HFFc6 (cell line): ENCODE results near the gene FHIT. TPM values are rescaled to one million over a fixed set of nuclear protein-coding genes. Genes with fewer than 3 reads are reported as not detected.

Experiments
- DNase-seq: peaks from one replicate; pipeline ENCODE4 v3.0.0-alpha.2; 2018
- H3K27ac Mint-ChIP-seq: 2 replicates; pipeline ENCODE4 v1.8.0; 2020; ENCODE audit warnings: mild to moderate bottlenecking, mixed read lengths
- H3K27me3 Mint-ChIP-seq: 2 replicates; pipeline ENCODE4 v1.8.0; 2021; ENCODE audit warnings: mild to moderate bottlenecking, moderate library complexity, mixed read lengths; ENCODE audit not compliant: insufficient read depth
- H3K36me3 Mint-ChIP-seq: 2 replicates; pipeline ENCODE4 v1.8.0; 2021; ENCODE audit warnings: low read depth, mixed read lengths
- H3K4me1 Mint-ChIP-seq: 2 replicates; pipeline ENCODE4 v1.8.0; 2020; ENCODE audit warnings: low read depth, mixed read lengths
- H3K4me3 Mint-ChIP-seq: 2 replicates; pipeline ENCODE4 v1.8.0; 2020; ENCODE audit warnings: mild to moderate bottlenecking, moderate library complexity, mixed read lengths
- H3K9me3 Mint-ChIP-seq: 2 replicates; pipeline ENCODE4 v1.8.0; 2020; ENCODE audit warnings: mild to moderate bottlenecking, mixed read lengths
- CTCF ChIP-seq: fragments of 200-600 bp; sonication (generic); IDR thresholded peaks from 2 replicates; pipeline ENCODE4 v1.5.0; 2021; ENCODE audit warnings: antibody characterized with exemption, mild to moderate bottlenecking
- total RNA-seq, 6 experiments: library from RNA; stranded (reverse); fragmentation: NEBNext Ultra II Directional; extraction: Animal tissue kit (Norgen Biotek cat#: 25700); gene quantifications; 2 replicates in 1 of 6; 3 replicates in 5 of 6; pipeline ENCODE4 v1.2.3, GENCODE V29; 2021

The FHIT gene
- total RNA-seq, 6 experiments from 2014 or later, result 0.33 to 0.38 TPM; not detected in 4

DNA sequence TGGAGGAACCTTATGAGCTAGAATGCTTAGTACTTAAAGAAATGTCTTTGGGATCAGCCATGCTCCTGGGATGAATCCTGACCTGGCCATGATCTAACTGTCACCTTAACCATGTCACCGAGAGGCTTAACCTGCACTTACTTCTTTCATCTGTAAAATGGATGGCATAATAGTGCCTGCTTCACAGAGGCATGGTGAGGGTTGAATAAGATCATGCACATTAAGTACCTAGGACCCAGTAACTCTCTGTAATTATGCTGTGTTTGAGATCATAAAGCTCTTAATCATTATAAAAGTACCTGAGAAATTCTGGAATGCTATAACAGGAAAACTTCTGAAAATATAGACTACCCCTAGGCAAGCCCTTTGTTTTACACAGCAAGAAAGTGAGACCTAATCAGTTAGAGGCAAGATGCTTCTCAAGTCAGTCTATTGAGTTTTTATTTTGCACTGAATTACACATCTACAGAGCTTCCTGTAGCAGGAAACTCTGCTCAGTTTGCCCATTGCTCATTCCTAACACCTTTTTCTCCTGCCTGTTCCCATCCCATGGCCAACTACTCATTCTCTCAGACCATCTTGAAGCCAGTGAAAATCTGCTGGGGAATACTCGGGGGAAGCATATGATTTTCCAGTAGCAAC, 1185.9 kb downstream of the FHIT start:
- Mint-ChIP-seq H3K4me1 (no peaks in the 10 kb centered on the region), H3K36me3 (no peaks in the 10 kb centered on the region), H3K27me3 (no peaks in the 10 kb centered on the region; the same call in 1 of the 2 replicates), H3K9me3 (peaks cover 22% of the 10 kb centered on the region), H3K27ac (no peak overlapping the region), H3K4me3 (no peak overlapping the region)
- DNase-seq, result no peak
- no peak for TF ChIP-seq CTCF

GRCh38 chr3:60064210-60065178, 1186.8 kb downstream of the FHIT start:
- Mint-ChIP-seq H3K27ac (no peak overlapping the region), H3K4me1 (no peaks in the 10 kb centered on the region), H3K9me3 (peaks cover 26% of the 10 kb centered on the region), H3K36me3 (no peaks in the 10 kb centered on the region), H3K4me3 (no peak overlapping the region), H3K27me3 (peaks cover under 1% of the 10 kb centered on the region; the same call in 1 of the 2 replicates)
- TF ChIP-seq CTCF, result no peak
- no peak for DNase-seq

- H3K9me3 Mint-ChIP-seq, result peaks cover 63% of the 10 kb centered on the region
- H3K27ac Mint-ChIP-seq, result no peak overlapping the region
- peaks cover 5% of the 10 kb centered on the region for H3K27me3 Mint-ChIP-seq
- DNase-seq, result no peak
- no peak for TF ChIP-seq CTCF
- H3K4me3 Mint-ChIP-seq, result no peak overlapping the region
- no peaks in the 10 kb centered on the region for H3K4me1 Mint-ChIP-seq
- H3K36me3 Mint-ChIP-seq, result peaks cover 8% of the 10 kb centered on the region; the same call in 1 of the 2 replicates
Measured at GRCh38 chr3:60056404-60056803, 1194.8 kb downstream of the FHIT start.

- H3K9me3 Mint-ChIP-seq, result peaks cover 59% of the 10 kb centered on the region
- H3K4me3 Mint-ChIP-seq, result no peak overlapping the region
- no peak for TF ChIP-seq CTCF
- H3K36me3 Mint-ChIP-seq, result peaks cover 8% of the 10 kb centered on the region; the same call in 1 of the 2 replicates
- no peak for DNase-seq
- no peak overlapping the region for H3K27ac Mint-ChIP-seq
- H3K27me3 Mint-ChIP-seq, result peaks cover 5% of the 10 kb centered on the region
- H3K4me1 Mint-ChIP-seq, result no peaks in the 10 kb centered on the region
Measured at GRCh38 chr3:60055765-60056164, 1195.5 kb downstream of the FHIT start.

DNA sequence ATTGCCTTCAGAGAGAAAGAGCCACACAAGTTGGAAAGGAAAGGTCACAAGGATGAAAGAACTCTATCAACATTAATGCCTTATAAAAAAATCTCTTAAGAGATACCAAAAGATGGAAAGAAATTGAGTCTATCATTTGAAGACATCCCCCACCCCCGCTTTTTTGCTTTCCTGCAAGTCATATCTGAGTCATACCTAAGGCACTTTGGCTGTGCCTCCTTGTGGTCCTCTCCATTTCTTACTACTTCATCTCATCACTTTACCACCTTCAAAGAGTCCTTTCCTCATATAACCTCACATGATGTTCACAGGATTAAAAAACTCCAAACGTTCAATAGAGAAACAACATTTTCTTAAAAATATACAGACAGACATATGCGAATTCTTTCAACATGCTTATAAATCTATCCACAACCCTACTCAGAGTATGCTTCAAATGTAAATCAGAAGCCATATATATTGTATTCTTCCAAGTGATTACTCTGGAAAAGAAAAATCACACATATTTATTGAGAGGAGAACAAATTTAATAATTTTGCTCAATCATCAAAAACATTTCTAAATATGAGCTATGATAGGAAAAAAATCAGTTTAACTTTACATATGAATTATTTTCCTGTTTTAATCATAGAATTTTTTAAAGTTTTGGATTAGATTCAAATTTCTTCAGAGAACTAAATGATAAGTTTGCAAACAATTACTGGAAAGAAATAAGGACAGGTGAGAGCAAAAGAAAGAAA, 1197.6 kb downstream of the FHIT start:
- peaks cover 2% of the 10 kb centered on the region; the same call in 1 of the 2 replicates for H3K27me3 Mint-ChIP-seq
- H3K9me3 Mint-ChIP-seq, result peaks cover 47% of the 10 kb centered on the region
- DNase-seq, result no peak
- H3K4me1 Mint-ChIP-seq, result no peaks in the 10 kb centered on the region
- H3K36me3 Mint-ChIP-seq, result peaks cover 7% of the 10 kb centered on the region; the same call in 1 of the 2 replicates
- no peak overlapping the region for H3K4me3 Mint-ChIP-seq
- H3K27ac Mint-ChIP-seq, result no peak overlapping the region
- no peak for TF ChIP-seq CTCF
